ENCODE measurements around the gene WDR5.
A peak's percentile ranks its signal among the peaks of the same experiment; 100 is the strongest.
"Not testable (repeated sequence)": the region's sequence is repeated elsewhere in the genome, so short reads cannot be mapped to it uniquely, and the experiment has no call there.

Gene WDR5

GRCh38 chr9:134135343-134136117 is at the start of gene WDR5:
Gene WDR5, plus strand, starts transcription at chr9:134136082. Its CDS starts 3,796 bp downstream, at chr9:134139878.
- DNase-seq: peak; percentile 91

- no peak for DNase-seq
Measured at GRCh38 chr9:134088063-134088725, 47.7 kb upstream of the WDR5 start.

GRCh38 chr9:134089972-134090371 is 45.9 kb upstream of the WDR5 start:
- no peak for DNase-seq

GRCh38 chr9:134099123-134099761 is 36.6 kb upstream of the WDR5 start:
- DNase-seq: no peak

- no peak for DNase-seq
Measured at GRCh38 chr9:134100040-134100439, 35.8 kb upstream of the WDR5 start.

- DNase-seq: peak; percentile 16
Measured at GRCh38 chr9:134101133-134101532, 34.7 kb upstream of the WDR5 start.

- no peak for DNase-seq
Measured at GRCh38 chr9:134101623-134102149, 34.2 kb upstream of the WDR5 start.

GRCh38 chr9:134103391-134103998 is 32.4 kb upstream of the WDR5 start:
- no peak for DNase-seq

GRCh38 chr9:134111064-134111463 is 24.8 kb upstream of the WDR5 start:
- no peak for DNase-seq

- DNase-seq: no peak
Measured at GRCh38 chr9:134112561-134112960, 23.3 kb upstream of the WDR5 start.

- not testable (repeated sequence) for DNase-seq
Measured at GRCh38 chr9:134118972-134119371, 16.9 kb upstream of the WDR5 start.

- no peak for DNase-seq
Measured at GRCh38 chr9:134123764-134124128, 12.1 kb upstream of the WDR5 start.

GRCh38 chr9:134125413-134126095 is 10.3 kb upstream of the WDR5 start:
- no peak for DNase-seq

GRCh38 chr9:134126373-134126772 is 9.5 kb upstream of the WDR5 start:
- no peak for DNase-seq

GRCh38 chr9:134127065-134127580 is 8.8 kb upstream of the WDR5 start:
- no peak for DNase-seq

- DNase-seq: no peak
Measured at GRCh38 chr9:134127616-134128015, 8.3 kb upstream of the WDR5 start.

- DNase-seq: no peak
Measured at GRCh38 chr9:134128727-134129679, 6.9 kb upstream of the WDR5 start.

GRCh38 chr9:134130503-134131375 is 5.1 kb upstream of the WDR5 start:
- peak; percentile 18 for DNase-seq

GRCh38 chr9:134131471-134132207 is 4.2 kb upstream of the WDR5 start:
- no peak for DNase-seq

All from fibroblast of skin of right quadriceps (primary cell).